Vagina (tissue), 2 donors: Measurements from ENCODE around the gene RPL9. TPM values are rescaled to one million over a fixed set of nuclear protein-coding genes. Genes with fewer than 3 reads are reported as not detected.

Source experiments
- DNase-seq, 2 donors: peaks; one replicate each; pipeline ENCODE4 v3.0.0-alpha.2; 2017; ENCODE audit errors: extremely low spot score in 2 of 2
- H3K27ac ChIP-seq: fragments of 200-600 bp; sonication (generic); one replicate; pipeline ENCODE4 v1.5.1; 2019
- H3K27me3 ChIP-seq: fragments of 200-600 bp; sonication (generic); one replicate; pipeline ENCODE4 v1.5.1; 2019
- H3K36me3 ChIP-seq, 2 donors: fragments of 200-600 bp; sonication (generic); one replicate each; pipeline ENCODE4 v1.5.1; 2017 to 2019
- H3K4me1 ChIP-seq: fragments of 200-600 bp; sonication (generic); one replicate; pipeline ENCODE4 v1.5.1; 2019
- H3K4me3 ChIP-seq, 2 donors: fragments of 200-600 bp; sonication (generic); 1 replicate in 1 of 2; 2 replicates in 1 of 2; pipeline ENCODE4 v1.5.1; 2016 to 2019
- H3K9me3 ChIP-seq: fragments of 200-600 bp; sonication (generic); one replicate; pipeline ENCODE4 v1.5.1; 2019
- POLR2A ChIP-seq, 2 donors: fragments of 450-650 bp; IDR thresholded peaks; one replicate each; pipeline ENCODE4 v1.6.1; 2017; ENCODE audit warnings: antibody characterized with exemption in 2 of 2, mild to moderate bottlenecking in 2 of 2, moderate library complexity in 2 of 2
- POLR2AphosphoS5 ChIP-seq, 2 donors: sonication (generic); formaldehyde crosslinking; IDR thresholded peaks; one replicate each; pipeline ENCODE4 v1.9.0; 2017; ENCODE audit warnings: antibody characterized with exemption in 2 of 2, mild to moderate bottlenecking in 2 of 2, low read depth in 1 of 2; ENCODE audit not compliant: insufficient read depth in 1 of 2
- intact Hi-C: fragments of 100-400 bp; cut with DNase I; formaldehyde crosslinking; loops from one replicate; pipeline ENCODE4 v1.15.1; 2023
- total RNA-seq: library from RNA; depleted of rRNA; stranded (reverse); fragments of >200 nt; gene quantifications from one replicate; pipeline ENCODE4 v1.2.3, GENCODE V29; 2016
- TF ChIP-seq, protein P1 (sequence below), 3 experiments: fragments of 450-650 bp in 2 of 3; fragments of 200-600 bp in 1 of 3; sonication (generic) in 1 of 3; IDR thresholded peaks; one replicate each; pipeline ENCODE4 v1.5.1; 2017 to 2019; ENCODE audit warnings: antibody characterized with exemption in 3 of 3, mild to moderate bottlenecking in 2 of 3, moderate library complexity in 2 of 3

Gene RPL9
- total RNA-seq, 1 donor from 2014 or later: 2,100 TPM

DNA sequence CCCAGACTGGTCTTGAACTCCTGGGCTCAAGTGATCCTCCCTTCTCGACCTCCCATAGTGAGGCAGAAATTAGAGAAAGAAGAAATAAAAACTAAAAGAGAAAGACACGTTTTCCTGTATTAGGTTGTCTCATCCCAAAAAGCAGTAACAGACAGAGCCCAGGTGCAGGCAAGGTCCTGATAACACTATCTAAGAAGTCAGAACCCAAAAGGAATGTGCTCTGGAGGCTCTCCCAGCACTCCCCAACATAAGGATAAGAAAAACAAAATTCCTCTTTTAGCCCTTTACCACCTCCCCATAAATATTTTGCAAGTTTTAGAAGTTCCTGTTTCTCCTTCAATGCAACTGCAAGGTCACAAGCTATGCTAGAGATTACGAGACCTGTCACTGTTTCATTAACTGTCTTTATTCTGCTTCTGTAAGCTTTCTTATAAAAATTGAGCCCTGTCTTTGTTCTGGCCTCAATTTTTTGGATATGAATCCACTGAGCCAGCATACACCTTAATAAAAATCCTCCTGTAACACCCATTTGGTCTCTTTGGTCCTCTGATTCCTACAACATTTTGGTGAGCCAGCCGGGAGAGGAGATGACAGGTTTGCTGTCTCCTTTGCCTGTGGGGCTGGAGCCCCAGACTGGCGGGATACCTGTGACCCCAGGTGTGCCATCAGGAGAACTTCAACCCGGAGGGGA lies 26.0 kb upstream of the RPL9 start:
- Histone ChIP-seq H3K4me1 (no peaks in the 10 kb centered on the region), H3K4me3 (no peak overlapping the region), H3K9me3 (no peaks in the 10 kb centered on the region), H3K27me3 (no peaks in the 10 kb centered on the region), H3K36me3 (no peaks in the 10 kb centered on the region), H3K27ac (no peak overlapping the region)
- TF ChIP-seq POLR2AphosphoS5 (IDR thresholded peaks at IDR 0.05; ENCODE audit: insufficient read depth in 1 of 2, low read depth in 1 of 2): no peak
- TF ChIP-seq, protein P1, sequence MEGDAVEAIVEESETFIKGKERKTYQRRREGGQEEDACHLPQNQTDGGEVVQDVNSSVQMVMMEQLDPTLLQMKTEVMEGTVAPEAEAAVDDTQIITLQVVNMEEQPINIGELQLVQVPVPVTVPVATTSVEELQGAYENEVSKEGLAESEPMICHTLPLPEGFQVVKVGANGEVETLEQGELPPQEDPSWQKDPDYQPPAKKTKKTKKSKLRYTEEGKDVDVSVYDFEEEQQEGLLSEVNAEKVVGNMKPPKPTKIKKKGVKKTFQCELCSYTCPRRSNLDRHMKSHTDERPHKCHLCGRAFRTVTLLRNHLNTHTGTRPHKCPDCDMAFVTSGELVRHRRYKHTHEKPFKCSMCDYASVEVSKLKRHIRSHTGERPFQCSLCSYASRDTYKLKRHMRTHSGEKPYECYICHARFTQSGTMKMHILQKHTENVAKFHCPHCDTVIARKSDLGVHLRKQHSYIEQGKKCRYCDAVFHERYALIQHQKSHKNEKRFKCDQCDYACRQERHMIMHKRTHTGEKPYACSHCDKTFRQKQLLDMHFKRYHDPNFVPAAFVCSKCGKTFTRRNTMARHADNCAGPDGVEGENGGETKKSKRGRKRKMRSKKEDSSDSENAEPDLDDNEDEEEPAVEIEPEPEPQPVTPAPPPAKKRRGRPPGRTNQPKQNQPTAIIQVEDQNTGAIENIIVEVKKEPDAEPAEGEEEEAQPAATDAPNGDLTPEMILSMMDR (IDR thresholded peaks at IDR 0.05): no peak
- no peak for TF ChIP-seq POLR2A (IDR thresholded peaks at IDR 0.05)
- DNase-seq: no peak
- intact Hi-C loops: no loop called here

DNA sequence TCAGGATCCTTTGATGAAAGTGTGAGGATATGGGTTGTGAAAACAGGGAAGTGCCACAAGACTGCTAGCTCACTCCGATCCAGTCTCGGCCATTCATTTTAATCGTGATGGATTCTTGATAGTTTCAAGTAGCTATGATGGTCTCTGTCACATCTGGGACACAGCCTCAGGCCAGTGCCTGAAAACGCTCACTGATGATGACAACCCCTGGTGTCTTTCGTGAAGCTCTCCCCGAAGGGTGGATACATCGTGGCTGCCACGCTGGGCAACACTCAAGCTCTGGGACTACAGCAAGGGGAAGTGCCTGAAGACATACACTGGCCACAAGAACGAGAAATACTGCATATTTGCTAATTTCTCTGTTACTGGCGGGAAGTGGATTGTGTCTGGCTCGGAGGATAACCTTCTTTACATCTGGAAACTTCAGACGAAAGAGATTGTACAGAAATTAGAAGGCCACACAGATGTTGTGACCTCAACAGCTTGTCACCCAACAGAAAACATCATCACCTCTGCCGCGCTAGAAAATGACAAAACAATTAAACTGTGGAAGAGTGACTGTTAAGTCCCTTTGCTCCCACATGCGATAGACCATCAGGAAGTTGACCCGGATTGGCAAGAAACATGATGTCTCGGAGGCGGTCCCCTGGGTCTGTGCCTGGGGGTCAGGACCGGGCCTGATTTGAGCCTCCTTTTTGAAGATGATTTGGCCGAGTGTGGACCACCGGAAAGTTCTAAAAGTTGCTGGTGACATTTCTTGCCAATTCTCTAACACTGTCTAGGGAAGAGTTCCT lies 22.4 kb upstream of the RPL9 start:
- H3K4me1 ChIP-seq: no peaks in the 10 kb centered on the region
- no peaks in the 10 kb centered on the region for H3K9me3 ChIP-seq
- DNase-seq: no peak
- no peak overlapping the region for H3K27ac ChIP-seq
- no peaks in the 10 kb centered on the region for H3K27me3 ChIP-seq
- no peak for TF ChIP-seq POLR2AphosphoS5 (IDR thresholded peaks at IDR 0.05; ENCODE audit: insufficient read depth in 1 of 2, low read depth in 1 of 2)
- TF ChIP-seq, protein P1 (IDR thresholded peaks at IDR 0.05): no peak
- no peak for TF ChIP-seq POLR2A (IDR thresholded peaks at IDR 0.05)
- intact Hi-C loops: no loop called here
- H3K4me3 ChIP-seq: no peak overlapping the region
- H3K36me3 ChIP-seq: peaks cover 0 to 8% of the 10 kb centered on the region in 2 donors

DNA sequence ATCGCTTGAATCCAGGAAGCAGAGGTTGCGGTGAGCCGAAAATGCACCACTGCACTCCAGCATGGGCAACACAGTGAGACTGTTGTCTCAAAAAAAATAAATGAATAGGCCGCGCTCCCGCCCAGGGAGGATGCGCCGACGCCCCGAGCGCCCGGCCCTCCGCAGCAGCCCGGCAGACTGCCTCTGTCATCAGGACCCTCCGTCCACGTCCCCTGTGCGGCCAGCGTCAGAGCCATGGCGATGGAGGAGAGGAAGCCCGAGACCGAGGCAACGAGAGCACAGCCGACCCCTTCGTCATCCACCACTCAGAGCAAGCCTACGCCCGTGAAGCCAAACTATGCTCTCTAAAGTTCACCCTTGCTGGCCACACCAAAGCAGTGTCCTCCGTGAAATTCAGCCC lies 21.5 kb upstream of the RPL9 start:
- H3K4me1 ChIP-seq: no peaks in the 10 kb centered on the region
- TF ChIP-seq POLR2A (IDR thresholded peaks at IDR 0.05) (no peak), POLR2AphosphoS5 (IDR thresholded peaks at IDR 0.05; ENCODE audit: insufficient read depth in 1 of 2, low read depth in 1 of 2) (no peak)
- TF ChIP-seq, protein P1 (IDR thresholded peaks at IDR 0.05): no peak
- no peak overlapping the region for H3K27ac ChIP-seq
- intact Hi-C loops: no loop called here
- no peak overlapping the region for H3K4me3 ChIP-seq
- peaks cover 0 to 8% of the 10 kb centered on the region in 2 donors for H3K36me3 ChIP-seq
- no peaks in the 10 kb centered on the region for H3K27me3 ChIP-seq
- no peaks in the 10 kb centered on the region for H3K9me3 ChIP-seq
- DNase-seq: no peak

DNA sequence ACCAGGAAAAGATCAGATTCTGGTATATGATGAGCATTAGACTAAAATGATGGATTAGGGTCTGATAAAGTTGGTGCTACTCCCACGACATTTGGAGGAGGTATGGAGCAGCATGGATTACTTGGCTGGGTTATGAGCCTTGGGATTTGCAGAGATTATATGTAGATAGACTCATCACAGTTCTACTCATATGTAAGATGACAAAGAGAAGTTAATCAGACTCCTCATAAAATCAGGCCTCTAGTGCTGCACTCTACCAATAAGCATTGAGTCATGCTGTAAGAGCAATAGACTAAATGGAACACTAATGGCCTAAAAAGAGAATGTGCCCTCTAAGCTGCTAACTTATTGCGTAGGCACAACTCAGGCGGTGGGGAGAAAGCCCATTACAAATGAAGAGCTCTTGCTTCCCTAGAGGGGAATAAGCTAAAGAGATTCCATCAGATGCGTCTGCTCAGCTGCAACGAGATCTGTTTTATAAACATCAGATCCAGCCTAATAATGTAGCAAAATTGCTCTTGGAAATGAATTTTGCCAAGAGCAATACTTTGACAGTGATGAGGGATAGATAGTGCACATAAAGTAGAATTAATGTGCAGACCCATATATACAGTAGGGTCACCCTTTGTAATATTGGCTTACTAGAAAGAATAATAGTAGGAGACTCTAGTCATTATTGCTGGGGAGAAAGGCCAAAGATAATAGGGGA lies 17.6 kb upstream of the RPL9 start:
- TF ChIP-seq POLR2A (IDR thresholded peaks at IDR 0.05) (no peak), POLR2AphosphoS5 (IDR thresholded peaks at IDR 0.05; ENCODE audit: insufficient read depth in 1 of 2, low read depth in 1 of 2) (no peak)
- TF ChIP-seq, protein P1 (IDR thresholded peaks at IDR 0.05): no peak
- no peaks in the 10 kb centered on the region for H3K9me3 ChIP-seq
- DNase-seq: no peak
- peaks cover 0 to 8% of the 10 kb centered on the region in 2 donors for H3K36me3 ChIP-seq
- no peaks in the 10 kb centered on the region for H3K27me3 ChIP-seq
- H3K4me3 ChIP-seq: no peak overlapping the region
- intact Hi-C loops: loop anchor here (10.0 kb wide), 1 partner anchor 388 kb away; no protein-coding TSS in a partner anchor
- H3K4me1 ChIP-seq: no peaks in the 10 kb centered on the region
- H3K27ac ChIP-seq: no peak overlapping the region
